ENCODE results near the gene DPP4. TPM values are rescaled to one million over a fixed set of nuclear protein-coding genes. Genes with fewer than 3 reads are reported as not detected.

Gene DPP4
- total RNA-seq (10 to 100 TPM; 14.6 to 15.4 TPM), polyA plus RNA-seq (71.7 TPM)

DNA sequence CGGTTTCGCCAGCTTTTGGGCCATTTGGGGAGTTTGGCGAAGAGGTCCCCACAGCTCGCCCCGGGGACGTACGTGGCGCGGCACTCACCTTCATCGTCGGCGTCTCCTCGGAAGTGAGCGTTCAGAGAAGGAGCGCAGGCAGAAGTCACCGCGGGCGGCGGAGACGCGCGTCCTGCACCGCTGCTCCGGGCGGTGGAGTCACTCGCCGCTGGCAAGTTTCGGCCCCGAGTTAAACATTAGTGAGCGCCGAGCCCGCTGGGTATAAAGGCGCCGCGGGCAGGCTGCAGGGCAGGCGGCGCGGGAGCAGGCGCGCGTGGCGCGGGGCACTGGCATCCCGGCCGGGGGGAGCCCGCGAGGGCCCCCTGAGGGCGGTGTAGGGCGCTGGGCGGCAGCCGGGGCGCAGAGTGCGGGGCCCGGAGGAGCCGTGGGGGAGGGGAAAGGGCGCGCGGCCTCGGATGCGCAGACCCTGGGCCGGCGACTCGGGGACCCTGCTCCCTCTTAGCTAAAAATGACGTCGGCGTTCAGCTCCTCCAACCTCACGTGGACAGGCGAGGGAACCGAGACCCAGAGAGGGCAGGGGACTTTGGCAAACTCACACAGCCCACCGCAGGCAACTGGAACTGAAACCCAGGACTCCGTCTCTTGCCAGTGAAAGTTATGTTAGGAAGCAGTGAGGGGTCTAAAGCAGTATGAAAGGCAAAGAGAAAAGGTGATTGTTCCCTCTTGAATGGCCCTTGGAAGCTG is at the start of gene DPP4:
Gene DPP4 (minus strand): TSS at position 328 of the 744 bp plus-strand sequence. CDS start 234 bp downstream, at position 94.
- H3K9me3 Mint-ChIP-seq, result peaks cover 0 to 15% (median 13%) of the 10 kb centered on the region in 5 donors
- peak; percentile 16 to 66 (median 47) for DNase-seq
- H3K4me3 ChIP-seq (ENCODE audit: low read length), result peak within 1 kb of the TSS; percentile 85
- peaks cover 8 to 13% (median 8%) of the 10 kb centered on the region in 3 donors for H3K36me3 Mint-ChIP-seq
- CTCF ChIA-PET, result interaction anchor here (1.0 to 2.0 kb wide), 3 partner anchors 17 to 67 kb away, joined by 3 to 6 read pairs (median 3); no protein-coding TSS in a partner anchor
- H3K27ac ChIP-seq (ENCODE audit: low read depth, low read length), result peak within 1 kb of the TSS; percentile 69
- no peaks in the 10 kb centered on the region for H3K9me3 ChIP-seq (ENCODE audit: low read length)
- no peaks in the 10 kb centered on the region for H3K27me3 ChIP-seq (ENCODE audit: insufficient read depth, low read length, poor library complexity, severe bottlenecking)
- peaks cover 10 to 11% of the 10 kb centered on the region in 2 donors for H3K27me3 Mint-ChIP-seq
- peaks cover 35% of the 10 kb centered on the region for H3K4me1 ChIP-seq (ENCODE audit: insufficient read depth, low read length)
- H3K4me1 Mint-ChIP-seq, result peaks cover 33 to 58% (median 49%) of the 10 kb centered on the region in 3 donors
- peak within 1 kb of the TSS; percentile 69 to 98 (median 94) for H3K27ac Mint-ChIP-seq
- H3K4me3 Mint-ChIP-seq, result peak within 1 kb of the TSS; percentile 89 to 99 (median 96)
- H3K36me3 ChIP-seq (ENCODE audit: insufficient read depth, low read length), result no peaks in the 10 kb centered on the region
- POLR2A ChIA-PET, result interaction anchor here (0.6 to 0.8 kb wide), 2 partner anchors 13 to 408 kb away, joined by 3 read pairs; no protein-coding TSS in a partner anchor

DNA sequence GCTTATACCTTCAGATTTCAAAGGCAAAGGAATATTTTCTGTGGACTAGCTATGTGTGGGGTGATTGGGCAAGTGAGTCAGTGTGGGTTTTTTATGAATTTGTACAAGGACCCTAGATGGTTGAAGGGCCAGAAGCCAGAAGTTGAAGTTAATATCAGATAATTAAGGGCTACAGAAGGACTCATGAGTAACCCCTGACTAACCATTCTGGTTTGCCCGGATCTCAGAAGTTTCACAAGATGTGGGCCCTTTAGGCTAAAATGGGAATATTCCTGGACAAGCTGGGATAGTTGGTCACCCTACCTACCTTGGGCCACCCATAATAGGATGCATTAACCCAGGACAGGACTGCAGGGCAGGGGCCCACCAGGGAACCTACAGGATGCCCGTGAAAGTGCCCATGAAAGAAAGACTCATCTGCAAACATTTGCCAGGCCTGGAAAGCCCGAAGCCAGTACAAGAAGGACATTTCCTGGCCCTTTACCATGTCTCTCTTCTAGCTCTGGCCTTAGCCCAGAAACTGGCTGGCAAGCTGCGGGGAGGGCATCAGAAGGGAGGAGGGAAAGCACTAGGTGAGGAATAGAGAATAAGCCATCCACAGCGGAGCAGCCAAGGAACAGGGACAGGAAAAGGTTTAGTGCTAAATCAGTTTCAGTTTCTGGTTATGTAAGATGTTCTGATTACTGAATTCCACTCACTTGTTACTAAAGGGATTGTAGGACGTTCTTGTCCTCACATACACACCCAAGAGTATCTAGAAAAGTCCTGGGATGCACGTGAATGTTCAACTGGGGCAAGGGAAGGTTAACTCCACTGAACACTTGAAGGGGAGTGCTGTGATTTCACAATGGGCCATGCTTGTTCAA is 44.4 kb upstream of the DPP4 start:
- Mint-ChIP-seq H3K27ac (peak overlapping the region in 1 of 8 donors; percentile 39), H3K36me3 (peaks cover 0 to 12% (median 0%) of the 10 kb centered on the region in 3 donors), H3K4me1 (peaks cover 2 to 10% (median 4%) of the 10 kb centered on the region in 3 donors), H3K27me3 (no peaks in the 10 kb centered on the region), H3K4me3 (no peak overlapping the region), H3K9me3 (peaks cover 0 to 7% (median 5%) of the 10 kb centered on the region in 5 donors)
- H3K27ac ChIP-seq (ENCODE audit: low read depth, low read length), result no peak overlapping the region
- H3K27me3 ChIP-seq (ENCODE audit: insufficient read depth, low read length, poor library complexity, severe bottlenecking), result no peaks in the 10 kb centered on the region
- ChIA-PET CTCF (no interaction called here), POLR2A (no interaction called here)
- H3K9me3 ChIP-seq (ENCODE audit: low read length), result no peaks in the 10 kb centered on the region
- no peak for DNase-seq
- no peak overlapping the region for H3K4me3 ChIP-seq (ENCODE audit: low read length)
- no peaks in the 10 kb centered on the region for H3K4me1 ChIP-seq (ENCODE audit: insufficient read depth, low read length)
- no peaks in the 10 kb centered on the region for H3K36me3 ChIP-seq (ENCODE audit: insufficient read depth, low read length)

DNA sequence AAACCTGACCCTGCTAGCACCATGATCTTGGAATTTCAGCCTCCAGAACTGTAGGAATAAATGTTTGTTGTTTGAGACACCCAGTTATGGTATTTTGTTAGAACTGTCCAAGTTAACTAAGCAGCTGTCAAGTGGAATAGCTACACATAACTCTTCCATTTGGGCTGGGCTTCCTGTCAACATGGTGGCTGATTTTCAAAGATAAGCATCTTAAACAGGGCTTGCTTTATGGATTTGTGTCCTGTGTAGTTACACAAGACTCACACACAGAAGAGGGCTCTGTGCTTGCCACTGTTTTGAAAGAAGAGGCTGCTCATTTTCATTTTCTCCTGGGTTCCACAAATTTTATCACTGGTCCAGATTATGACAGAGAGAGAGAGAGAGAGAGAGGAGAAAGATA is 42.3 kb upstream of the DPP4 start:
- Mint-ChIP-seq H3K4me1 (peaks cover 2 to 10% (median 4%) of the 10 kb centered on the region in 3 donors), H3K27me3 (peaks cover 0 to 4% of the 10 kb centered on the region in 2 donors), H3K4me3 (no peak overlapping the region), H3K36me3 (peaks cover 0 to 12% (median 0%) of the 10 kb centered on the region in 3 donors), H3K27ac (peak overlapping the region in 1 of 8 donors; percentile 12), H3K9me3 (peaks cover 0 to 7% (median 5%) of the 10 kb centered on the region in 5 donors)
- ChIA-PET CTCF (no interaction called here), POLR2A (no interaction called here)
- Histone ChIP-seq H3K4me3 (ENCODE audit: low read length) (no peak overlapping the region), H3K4me1 (ENCODE audit: insufficient read depth, low read length) (no peaks in the 10 kb centered on the region), H3K27me3 (ENCODE audit: insufficient read depth, low read length, poor library complexity, severe bottlenecking) (no peaks in the 10 kb centered on the region), H3K27ac (ENCODE audit: low read depth, low read length) (no peak overlapping the region), H3K9me3 (ENCODE audit: low read length) (no peaks in the 10 kb centered on the region), H3K36me3 (ENCODE audit: insufficient read depth, low read length) (no peaks in the 10 kb centered on the region)
- no peak for DNase-seq

DNA sequence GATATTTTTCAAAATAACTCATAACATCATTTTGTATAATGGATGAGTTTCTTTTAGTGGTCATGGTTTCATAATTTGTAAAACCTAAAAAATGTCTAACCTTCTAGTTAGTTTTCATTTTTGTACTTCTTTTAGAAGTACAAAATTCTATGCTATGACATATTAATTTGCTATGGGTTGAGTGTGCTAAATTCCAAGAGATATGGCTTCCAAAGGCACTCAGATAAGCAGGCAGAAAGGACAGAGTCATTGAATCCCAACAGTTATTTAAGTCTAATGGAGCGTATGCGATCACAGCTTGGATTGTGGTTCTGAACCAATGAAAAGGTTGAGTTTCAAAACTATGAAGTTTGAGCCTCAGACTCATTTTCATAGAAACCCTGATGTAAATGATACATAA is 41.1 kb upstream of the DPP4 start:
- CTCF ChIA-PET, result no interaction called here
- peaks cover 0 to 12% (median 0%) of the 10 kb centered on the region in 3 donors for H3K36me3 Mint-ChIP-seq

DNA sequence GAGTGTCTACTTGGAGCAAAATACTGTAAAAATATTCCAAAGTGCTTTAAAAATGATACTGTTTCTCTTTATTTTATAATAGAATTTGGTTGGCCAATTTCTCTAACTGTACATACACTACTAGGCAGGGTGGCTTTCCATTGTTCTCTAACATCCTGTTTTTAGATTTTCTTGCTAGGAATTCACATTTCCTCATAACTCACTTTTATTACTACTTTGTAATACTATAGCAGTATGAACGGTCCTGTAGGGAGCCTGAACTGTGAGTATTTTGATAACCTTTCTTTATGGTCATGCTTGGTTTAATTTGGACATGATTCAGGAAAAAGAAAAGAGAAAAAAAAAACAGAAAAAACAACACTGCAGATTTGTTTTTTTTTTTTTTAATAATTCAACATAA is 40.3 kb upstream of the DPP4 start:
- Mint-ChIP-seq H3K27ac (no peak overlapping the region), H3K27me3 (peaks cover 0 to 4% of the 10 kb centered on the region in 2 donors), H3K36me3 (peaks cover 0 to 12% (median 0%) of the 10 kb centered on the region in 3 donors), H3K9me3 (peaks cover 0 to 7% (median 5%) of the 10 kb centered on the region in 5 donors), H3K4me3 (no peak overlapping the region), H3K4me1 (peaks cover 2 to 10% (median 4%) of the 10 kb centered on the region in 3 donors)
- Histone ChIP-seq H3K4me1 (ENCODE audit: insufficient read depth, low read length) (no peaks in the 10 kb centered on the region), H3K9me3 (ENCODE audit: low read length) (no peaks in the 10 kb centered on the region), H3K27me3 (ENCODE audit: insufficient read depth, low read length, poor library complexity, severe bottlenecking) (no peaks in the 10 kb centered on the region), H3K27ac (ENCODE audit: low read depth, low read length) (no peak overlapping the region), H3K4me3 (ENCODE audit: low read length) (no peak overlapping the region), H3K36me3 (ENCODE audit: insufficient read depth, low read length) (no peaks in the 10 kb centered on the region)
- ChIA-PET CTCF (no interaction called here), POLR2A (no interaction called here)
- no peak for DNase-seq

More for the DNA sequence above, 41.1 kb upstream of the DPP4 start:
- Histone ChIP-seq H3K36me3 (ENCODE audit: insufficient read depth, low read length) (no peaks in the 10 kb centered on the region), H3K4me1 (ENCODE audit: insufficient read depth, low read length) (no peaks in the 10 kb centered on the region), H3K27ac (ENCODE audit: low read depth, low read length) (no peak overlapping the region), H3K9me3 (ENCODE audit: low read length) (no peaks in the 10 kb centered on the region), H3K27me3 (ENCODE audit: insufficient read depth, low read length, poor library complexity, severe bottlenecking) (no peaks in the 10 kb centered on the region), H3K4me3 (ENCODE audit: low read length) (no peak overlapping the region)
- peaks cover 0 to 4% of the 10 kb centered on the region in 2 donors for H3K27me3 Mint-ChIP-seq
- POLR2A ChIA-PET, result no interaction called here
- no peak overlapping the region for H3K27ac Mint-ChIP-seq
- no peak for DNase-seq
- H3K4me3 Mint-ChIP-seq, result no peak overlapping the region
- peaks cover 2 to 10% (median 4%) of the 10 kb centered on the region in 3 donors for H3K4me1 Mint-ChIP-seq
- H3K9me3 Mint-ChIP-seq, result peaks cover 0 to 7% (median 5%) of the 10 kb centered on the region in 5 donors

DNA sequence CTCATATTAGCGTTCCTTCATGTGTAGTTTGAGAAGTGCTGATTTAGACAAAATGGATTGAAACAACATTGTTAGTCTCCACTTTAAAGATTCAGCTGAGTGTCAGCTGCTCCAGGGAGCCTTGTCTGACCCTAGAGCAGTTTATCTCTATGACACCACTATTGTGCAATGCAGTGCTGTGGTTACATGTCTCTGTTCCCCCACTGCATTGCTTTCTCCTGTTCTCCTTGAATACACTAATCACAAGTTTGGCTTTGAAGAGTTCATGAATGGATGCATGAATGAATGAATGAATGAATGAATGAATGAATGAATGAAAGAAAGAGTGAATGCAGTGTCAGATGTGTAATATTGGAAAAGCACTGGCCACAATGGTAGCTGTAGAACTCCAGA is 39.8 kb upstream of the DPP4 start:
- POLR2A ChIA-PET, result no interaction called here
- CTCF ChIA-PET, result no interaction called here

DNA sequence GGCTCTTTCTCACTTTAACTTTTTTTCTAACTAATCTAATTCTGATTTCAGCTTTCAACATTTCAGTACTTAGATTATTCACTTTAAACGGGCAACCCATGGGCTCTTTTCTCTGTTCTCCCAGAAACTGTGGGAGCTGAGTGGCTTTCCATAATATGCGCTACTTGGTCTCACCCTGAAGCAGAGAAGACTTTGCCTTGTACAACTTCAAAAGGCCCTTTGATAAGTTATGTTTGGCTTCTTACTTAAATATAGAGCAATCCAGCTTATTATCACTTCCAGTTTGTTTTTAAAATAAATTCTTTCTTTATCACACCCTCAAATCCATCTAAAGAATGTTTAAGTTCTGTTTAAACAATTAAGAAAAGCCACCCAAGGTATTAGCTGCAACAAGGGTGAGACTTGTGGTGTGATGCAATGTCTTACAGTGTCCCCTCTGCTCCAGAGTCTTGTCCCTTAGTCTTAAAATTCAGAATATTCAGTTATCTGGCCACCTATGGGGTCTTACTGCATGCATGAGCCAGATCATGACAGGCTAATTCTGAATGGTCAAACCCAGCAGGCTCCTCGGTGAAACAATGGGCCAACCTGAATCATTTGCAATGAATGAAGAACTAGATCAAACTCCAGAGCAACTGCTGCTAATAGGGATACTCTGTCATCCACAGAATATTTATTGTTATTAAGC is 39.2 kb upstream of the DPP4 start:
- peaks cover 0 to 5% (median 0%) of the 10 kb centered on the region in 3 donors for H3K4me1 Mint-ChIP-seq
- DNase-seq, result no peak
- peaks cover 0 to 15% (median 0%) of the 10 kb centered on the region in 3 donors for H3K36me3 Mint-ChIP-seq
- Histone ChIP-seq H3K27ac (ENCODE audit: low read depth, low read length) (no peak overlapping the region), H3K4me1 (ENCODE audit: insufficient read depth, low read length) (no peaks in the 10 kb centered on the region), H3K36me3 (ENCODE audit: insufficient read depth, low read length) (no peaks in the 10 kb centered on the region), H3K4me3 (ENCODE audit: low read length) (no peak overlapping the region), H3K27me3 (ENCODE audit: insufficient read depth, low read length, poor library complexity, severe bottlenecking) (no peaks in the 10 kb centered on the region), H3K9me3 (ENCODE audit: low read length) (no peaks in the 10 kb centered on the region)
- ChIA-PET POLR2A (no interaction called here), CTCF (interaction anchor here (1.6 kb wide), 1 partner anchor 9 kb away, joined by 3 read pairs; no protein-coding TSS in a partner anchor)
- H3K27me3 Mint-ChIP-seq, result peaks cover 0 to 4% of the 10 kb centered on the region in 2 donors
- no peak overlapping the region for H3K27ac Mint-ChIP-seq
- H3K9me3 Mint-ChIP-seq, result peaks cover 0 to 7% (median 5%) of the 10 kb centered on the region in 5 donors
- no peak overlapping the region for H3K4me3 Mint-ChIP-seq

More for the DNA sequence above, 39.8 kb upstream of the DPP4 start:
- no peaks in the 10 kb centered on the region for H3K4me1 ChIP-seq (ENCODE audit: insufficient read depth, low read length)
- no peaks in the 10 kb centered on the region for H3K36me3 ChIP-seq (ENCODE audit: insufficient read depth, low read length)
- H3K27me3 Mint-ChIP-seq, result peaks cover 0 to 4% of the 10 kb centered on the region in 2 donors
- H3K4me1 Mint-ChIP-seq, result peaks cover 2 to 8% (median 4%) of the 10 kb centered on the region in 3 donors
- no peaks in the 10 kb centered on the region for H3K27me3 ChIP-seq (ENCODE audit: insufficient read depth, low read length, poor library complexity, severe bottlenecking)
- no peak overlapping the region for H3K4me3 ChIP-seq (ENCODE audit: low read length)
- H3K9me3 ChIP-seq (ENCODE audit: low read length), result no peaks in the 10 kb centered on the region
- H3K9me3 Mint-ChIP-seq, result peaks cover 0 to 7% (median 5%) of the 10 kb centered on the region in 5 donors
- H3K27ac ChIP-seq (ENCODE audit: low read depth, low read length), result no peak overlapping the region
- H3K36me3 Mint-ChIP-seq, result peaks cover 0 to 15% (median 0%) of the 10 kb centered on the region in 3 donors
- no peak overlapping the region for H3K27ac Mint-ChIP-seq
- DNase-seq, result no peak
- no peak overlapping the region for H3K4me3 Mint-ChIP-seq
